HepG2 (cell line): ENCODE measurements around the gene NACC2.

ENCODE experiments used
- FOXK2 ChIP-seq: fragments of 450-650 bp; IDR thresholded peaks from 2 replicates; pipeline ENCODE4 v1.6.1; 2016
- SIX1 ChIP-seq: sonication (generic); formaldehyde crosslinking; IDR thresholded peaks from 2 replicates; pipeline ENCODE4 v1.4.0; 2020; ENCODE audit warnings: missing genetic modification reagents, borderline replicate concordance
- SMC3 ChIP-seq: IDR thresholded peaks from 2 replicates; pipeline ENCODE4 v1.6.1; 2011; ENCODE audit warnings: low read length, improper control_type of control experiment
- ZFP37 ChIP-seq: sonication (generic); formaldehyde crosslinking; IDR thresholded peaks from 2 replicates; pipeline ENCODE4 v1.4.0; 2020; ENCODE audit warnings: missing genetic modification reagents, borderline replicate concordance
- TF ChIP-seq, protein P1 (sequence below): sonication (generic); formaldehyde crosslinking; IDR thresholded peaks from 2 replicates; pipeline ENCODE4 v1.5.0; 2020; ENCODE audit warnings: mild to moderate bottlenecking, missing genetic modification reagents, moderate library complexity

- no peak for TF ChIP-seq FOXK2
- TF ChIP-seq, protein P1, sequence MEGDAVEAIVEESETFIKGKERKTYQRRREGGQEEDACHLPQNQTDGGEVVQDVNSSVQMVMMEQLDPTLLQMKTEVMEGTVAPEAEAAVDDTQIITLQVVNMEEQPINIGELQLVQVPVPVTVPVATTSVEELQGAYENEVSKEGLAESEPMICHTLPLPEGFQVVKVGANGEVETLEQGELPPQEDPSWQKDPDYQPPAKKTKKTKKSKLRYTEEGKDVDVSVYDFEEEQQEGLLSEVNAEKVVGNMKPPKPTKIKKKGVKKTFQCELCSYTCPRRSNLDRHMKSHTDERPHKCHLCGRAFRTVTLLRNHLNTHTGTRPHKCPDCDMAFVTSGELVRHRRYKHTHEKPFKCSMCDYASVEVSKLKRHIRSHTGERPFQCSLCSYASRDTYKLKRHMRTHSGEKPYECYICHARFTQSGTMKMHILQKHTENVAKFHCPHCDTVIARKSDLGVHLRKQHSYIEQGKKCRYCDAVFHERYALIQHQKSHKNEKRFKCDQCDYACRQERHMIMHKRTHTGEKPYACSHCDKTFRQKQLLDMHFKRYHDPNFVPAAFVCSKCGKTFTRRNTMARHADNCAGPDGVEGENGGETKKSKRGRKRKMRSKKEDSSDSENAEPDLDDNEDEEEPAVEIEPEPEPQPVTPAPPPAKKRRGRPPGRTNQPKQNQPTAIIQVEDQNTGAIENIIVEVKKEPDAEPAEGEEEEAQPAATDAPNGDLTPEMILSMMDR (CRISPR knock-in tag) = no peak
- TF ChIP-seq SIX1 (CRISPR knock-in tag) = no peak
- no peak for TF ChIP-seq ZFP37 (CRISPR knock-in tag)
- no peak for TF ChIP-seq SMC3
These were observed 96.5 kb downstream of the NACC2 start for GRCh38 chr9:135998410-135999071.
